ENCODE data around the gene RAB11A. TPM values are rescaled to one million over a fixed set of nuclear protein-coding genes. Genes with fewer than 3 reads are reported as not detected.

RAB11A gene
- polyA plus RNA-seq, 1 experiment, result 165 TPM

GRCh38 chr15:65930134-65930533, 60.8 kb downstream of the RAB11A start:
- H3K27me3 ChIP-seq (ENCODE audit: control insufficient read depth, insufficient read depth, low read length), result no peaks in the 10 kb centered on the region; the same call in 1 of the 2 replicates
- POLR2A ChIA-PET, result no interaction called here
- CTCF ChIA-PET, result interaction anchor here (1.8 kb wide), 1 partner anchor 10 kb away, joined by 4 read pairs; no protein-coding TSS in a partner anchor
- H3K36me3 ChIP-seq (ENCODE audit: control insufficient read depth, insufficient read depth, low read length), result no peaks in the 10 kb centered on the region
- no peak for DNase-seq (ENCODE audit: low read depth)
- no peak overlapping the region for H3K4me3 ChIP-seq (ENCODE audit: low read depth, low read length)
- TF ChIP-seq CTCF (IDR thresholded peaks at IDR 0.05; ENCODE audit: insufficient read depth, low read depth, low read length), result no peak

GRCh38 chr15:65931221-65931620, 61.9 kb downstream of the RAB11A start:
- H3K36me3 ChIP-seq (ENCODE audit: control insufficient read depth, insufficient read depth, low read length), result no peaks in the 10 kb centered on the region
- no peaks in the 10 kb centered on the region; the same call in 1 of the 2 replicates for H3K27me3 ChIP-seq (ENCODE audit: control insufficient read depth, insufficient read depth, low read length)
- CTCF ChIA-PET, result interaction anchor here (1.2 to 1.8 kb wide), 2 partner anchors 9 kb away, joined by 3 to 4 read pairs; no protein-coding TSS in a partner anchor
- no peak for TF ChIP-seq CTCF (IDR thresholded peaks at IDR 0.05; ENCODE audit: insufficient read depth, low read depth, low read length)
- DNase-seq (ENCODE audit: low read depth), result no peak
- no peak overlapping the region for H3K4me3 ChIP-seq (ENCODE audit: low read depth, low read length)
- POLR2A ChIA-PET, result no interaction called here

GRCh38 chr15:65935391-65935790, 66.1 kb downstream of the RAB11A start:
- no peaks in the 10 kb centered on the region; the same call in 1 of the 2 replicates for H3K27me3 ChIP-seq (ENCODE audit: control insufficient read depth, insufficient read depth, low read length)
- CTCF ChIA-PET, result no interaction called here
- no peak overlapping the region for H3K4me3 ChIP-seq (ENCODE audit: low read depth, low read length)
- DNase-seq (ENCODE audit: low read depth), result no peak
- POLR2A ChIA-PET, result no interaction called here
- H3K36me3 ChIP-seq (ENCODE audit: control insufficient read depth, insufficient read depth, low read length), result no peaks in the 10 kb centered on the region
- TF ChIP-seq CTCF (IDR thresholded peaks at IDR 0.05; ENCODE audit: insufficient read depth, low read depth, low read length), result no peak

- TF ChIP-seq CTCF (IDR thresholded peaks at IDR 0.05; ENCODE audit: insufficient read depth, low read depth, low read length), result no peak
- CTCF ChIA-PET, result interaction anchor here (1.7 kb wide), 1 partner anchor 15 kb away, joined by 6 read pairs; no protein-coding TSS in a partner anchor
- DNase-seq (ENCODE audit: low read depth), result no peak
- no peaks in the 10 kb centered on the region for H3K36me3 ChIP-seq (ENCODE audit: control insufficient read depth, insufficient read depth, low read length)
- POLR2A ChIA-PET, result no interaction called here
- no peak overlapping the region for H3K4me3 ChIP-seq (ENCODE audit: low read depth, low read length)
- no peaks in the 10 kb centered on the region; the same call in 1 of the 2 replicates for H3K27me3 ChIP-seq (ENCODE audit: control insufficient read depth, insufficient read depth, low read length)
These were observed 67.0 kb downstream of the RAB11A start for GRCh38 chr15:65936282-65936681.

GRCh38 chr15:65937054-65937453, 67.8 kb downstream of the RAB11A start:
- no peaks in the 10 kb centered on the region; the same call in 1 of the 2 replicates for H3K27me3 ChIP-seq (ENCODE audit: control insufficient read depth, insufficient read depth, low read length)
- ChIA-PET POLR2A (no interaction called here), CTCF (interaction anchor here (1.7 kb wide), 1 partner anchor 16 kb away, joined by 6 read pairs; no protein-coding TSS in a partner anchor)
- TF ChIP-seq CTCF (IDR thresholded peaks at IDR 0.05; ENCODE audit: insufficient read depth, low read depth, low read length), result no peak
- no peak for DNase-seq (ENCODE audit: low read depth)
- H3K4me3 ChIP-seq (ENCODE audit: low read depth, low read length), result no peak overlapping the region
- no peaks in the 10 kb centered on the region for H3K36me3 ChIP-seq (ENCODE audit: control insufficient read depth, insufficient read depth, low read length)
